Colonic mucosa (tissue), 4 donors: ENCODE data around the gene CFAP44. TPM values are rescaled to one million over a fixed set of nuclear protein-coding genes. Genes with fewer than 3 reads are reported as not detected.

Source experiments
- DNase-seq: peaks from one replicate; pipeline ENCODE4 v3.0.0-alpha.2; 2020
- H3K27ac ChIP-seq: fragments of 200-600 bp; one replicate; pipeline ENCODE4 v1.8.0; 2021
- H3K27me3 ChIP-seq: fragments of 200-600 bp; one replicate; pipeline ENCODE4 v1.8.0; 2021
- H3K36me3 ChIP-seq: fragments of 200-600 bp; one replicate; pipeline ENCODE4 v1.8.0; 2021
- H3K4me1 ChIP-seq: fragments of 200-600 bp; one replicate; pipeline ENCODE4 v1.8.0; 2021; ENCODE audit warnings: mild to moderate bottlenecking
- H3K4me3 ChIP-seq: fragments of 200-600 bp; one replicate; pipeline ENCODE4 v1.8.0; 2021
- H3K9ac ChIP-seq, 2 donors: one replicate each; pipeline ENCODE4 v1.7.0; 2013; ENCODE audit warnings: control low read depth in 2 of 2, low read depth in 2 of 2, low read length in 2 of 2
- H3K9me3 ChIP-seq: fragments of 200-600 bp; one replicate; pipeline ENCODE4 v1.8.0; 2021
- CTCF ChIP-seq: fragments of 200-600 bp; IDR thresholded peaks from one replicate; pipeline ENCODE4 v1.8.0; 2022; ENCODE audit warnings: antibody characterized with exemption, mild to moderate bottlenecking
- intact Hi-C: fragments of 100-400 bp; cut with DNase I; formaldehyde crosslinking; loops from one replicate; pipeline ENCODE4 v1.14.1; 2022
- microRNA-seq: library from miRNA; unstranded; fragments of <30 nt; microRNA quantifications from one replicate; pipeline ENCODE4, GENCODE V29; 2019
- total RNA-seq, 2 donors: library from RNA; stranded (reverse); fragmentation: NEBNext Ultra II Directional in 1 of 2; extraction: Animal tissue kit (Norgen Biotek cat#: 25700) in 1 of 2; gene quantifications; one replicate each; pipeline ENCODE4 v1.2.1, GENCODE V29; 2021
- donor health status: healthy.
- donor health status: DM: no; HTN: no; CAD: no.
- donor health status: DM: no; HTN: no; CAD: no.

CFAP44 gene
- total RNA-seq, 2 donors from 2014 or later, result 5.4 to 8.5 TPM

- no peaks in the 10 kb centered on the region for H3K9me3 ChIP-seq
Measured at GRCh38 chr3:113405180-113405579, 36.1 kb downstream of the CFAP44 start.

GRCh38 chr3:113404637-113405036 lies 36.7 kb downstream of the CFAP44 start:
- Histone ChIP-seq H3K27me3 (no peaks in the 10 kb centered on the region), H3K27ac (no peak overlapping the region), H3K36me3 (no peaks in the 10 kb centered on the region), H3K9me3 (no peaks in the 10 kb centered on the region), H3K4me1 (no peaks in the 10 kb centered on the region), H3K4me3 (no peak overlapping the region), H3K9ac (no peak overlapping the region)
- no peak for TF ChIP-seq CTCF
- no peak for DNase-seq
- intact Hi-C loops, result no loop called here

More at GRCh38 chr3:113405180-113405579, 36.1 kb downstream of the CFAP44 start:
- Histone ChIP-seq H3K4me3 (no peak overlapping the region), H3K27me3 (no peaks in the 10 kb centered on the region), H3K27ac (no peak overlapping the region), H3K4me1 (no peaks in the 10 kb centered on the region), H3K9ac (no peak overlapping the region), H3K36me3 (no peaks in the 10 kb centered on the region)
- DNase-seq, result no peak
- intact Hi-C loops, result no loop called here
- no peak for TF ChIP-seq CTCF

Small RNAs within 50 kb of the gene (microRNA-seq; reads per million reads assigned to microRNA genes)
- gene MIR8076, result not detected

Other genes starting within 250 kb of the CFAP44 start
- gene BOC, start 229.9 kb downstream of the CFAP44 start, total RNA-seq, result 1 to 10 TPM; 1.9 to 9.8 TPM
- gene SPICE1, start 73.7 kb upstream of the CFAP44 start, total RNA-seq, result 10 to 100 TPM; 20.7 to 26.0 TPM
- gene SIDT1, start 91.1 kb upstream of the CFAP44 start, total RNA-seq, result 10 to 100 TPM; 35.9 to 42.1 TPM